PC-9 (cell line): Measurements from ENCODE around the gene PRDM10. TPM values are rescaled to one million over a fixed set of nuclear protein-coding genes. Genes with fewer than 3 reads are reported as not detected.

Source experiments
- BruUV-seq: library from RNA; stranded (reverse); fragments of 400-500 nt; replicated peaks from 2 replicates; lab custom pipeline; 2021; lab: Mats Ljungman, UMichigan
- CTCF ChIA-PET: fragments of 300-600 bp; sonication (Branson Sonifier 250); formaldehyde crosslinking; loops from one replicate; lab custom pipeline; 2022; ENCODE audit warnings: antibody characterized with exemption; lab: Charles Lee
- POLR2A ChIA-PET: fragments of 300-600 bp; sonication (Branson Sonifier 250); formaldehyde crosslinking; loops from one replicate; lab custom pipeline; 2022; ENCODE audit warnings: antibody characterized with exemption; ENCODE audit not compliant: unreplicated experiment; lab: Charles Lee
- DNase-seq, 2 experiments: peaks; one replicate each; pipeline versions ENCODE4 v3.0.0 to v3.0.0-alpha.2; 2015 to 2022; ENCODE audit warnings: mixed read lengths in 1 of 2
- H2AFZ ChIP-seq: fragments of 200-600 bp; sonication (generic); 2 replicates; pipeline ENCODE4 v1.8.1; 2017; ENCODE audit warnings: antibody characterized with exemption
- H3F3A ChIP-seq: fragments of 200-600 bp; sonication (generic); 2 replicates; pipeline ENCODE4 v1.8.1; 2017; ENCODE audit warnings: antibody characterized with exemption, mild to moderate bottlenecking, low read depth; ENCODE audit not compliant: insufficient read depth
- H3K27ac ChIP-seq: fragments of 200-600 bp; sonication (generic); 2 replicates; pipeline ENCODE4 v1.6.1; 2016; ENCODE audit warnings: mixed run types
- H3K27me3 ChIP-seq: fragments of 200-600 bp; sonication (generic); 2 replicates; pipeline ENCODE4 v1.6.1; 2016; ENCODE audit warnings: low read depth, mixed run types; ENCODE audit not compliant: insufficient read depth
- H3K36me3 ChIP-seq: fragments of 200-600 bp; sonication (generic); 2 replicates; pipeline ENCODE4 v1.6.1; 2016; ENCODE audit warnings: low read depth, mixed run types
- H3K4me1 ChIP-seq: fragments of 200-600 bp; sonication (generic); replicated peaks from 2 replicates; pipeline ENCODE4 v1.6.1; 2016; ENCODE audit warnings: mixed run types; ENCODE audit not compliant: insufficient read depth
- H3K4me2 ChIP-seq: fragments of 200-600 bp; sonication (generic); 2 replicates; pipeline ENCODE4 v1.6.1; 2017; ENCODE audit warnings: mixed run types
- H3K4me3 ChIP-seq: fragments of 200-600 bp; sonication (generic); 2 replicates; pipeline ENCODE4 v1.6.1; 2016; ENCODE audit warnings: mixed run types
- H3K79me2 ChIP-seq: fragments of 200-600 bp; sonication (generic); 2 replicates; pipeline ENCODE4 v1.6.1; 2017; ENCODE audit warnings: low read depth, mixed run types
- H3K9me2 ChIP-seq: fragments of 200-600 bp; sonication (generic); 2 replicates; pipeline ENCODE4 v1.8.1; 2017; ENCODE audit warnings: mild to moderate bottlenecking; ENCODE audit not compliant: insufficient read depth
- H3K9me3 ChIP-seq: fragments of 200-600 bp; sonication (generic); 2 replicates; pipeline ENCODE4 v1.8.1; 2016; ENCODE audit warnings: low read depth; ENCODE audit not compliant: insufficient read depth
- H4K20me1 ChIP-seq: fragments of 200-600 bp; sonication (generic); 2 replicates; pipeline ENCODE4 v1.8.1; 2017; ENCODE audit not compliant: insufficient read depth
- EZH2 ChIP-seq: fragments of 200-600 bp; sonication (generic); IDR thresholded peaks from 2 replicates; pipeline ENCODE4 v1.8.0; 2017; ENCODE audit warnings: antibody characterized with exemption, low read depth
- intact Hi-C: fragments of 100-400 bp; cut with micrococcal nuclease; formaldehyde crosslinking; loops from one replicate; pipeline ENCODE4 v1.10.0; 2022; ENCODE audit not compliant: unreplicated experiment
- total RNA-seq: library from RNA; stranded (reverse); gene quantifications from 2 replicates; pipeline ENCODE4 v1.2.3, GENCODE V29; 2021
- TF ChIP-seq, protein P1 (sequence below): fragments of 200-600 bp; sonication (generic); conservative IDR thresholded peaks from 2 replicates; pipeline ENCODE4 v1.6.1; 2017; ENCODE audit warnings: mixed run types, antibody characterized with exemption, mild to moderate bottlenecking, moderate library complexity

The PRDM10 gene
- total RNA-seq, 1 experiment from 2014 or later, result 14.6 TPM

DNA sequence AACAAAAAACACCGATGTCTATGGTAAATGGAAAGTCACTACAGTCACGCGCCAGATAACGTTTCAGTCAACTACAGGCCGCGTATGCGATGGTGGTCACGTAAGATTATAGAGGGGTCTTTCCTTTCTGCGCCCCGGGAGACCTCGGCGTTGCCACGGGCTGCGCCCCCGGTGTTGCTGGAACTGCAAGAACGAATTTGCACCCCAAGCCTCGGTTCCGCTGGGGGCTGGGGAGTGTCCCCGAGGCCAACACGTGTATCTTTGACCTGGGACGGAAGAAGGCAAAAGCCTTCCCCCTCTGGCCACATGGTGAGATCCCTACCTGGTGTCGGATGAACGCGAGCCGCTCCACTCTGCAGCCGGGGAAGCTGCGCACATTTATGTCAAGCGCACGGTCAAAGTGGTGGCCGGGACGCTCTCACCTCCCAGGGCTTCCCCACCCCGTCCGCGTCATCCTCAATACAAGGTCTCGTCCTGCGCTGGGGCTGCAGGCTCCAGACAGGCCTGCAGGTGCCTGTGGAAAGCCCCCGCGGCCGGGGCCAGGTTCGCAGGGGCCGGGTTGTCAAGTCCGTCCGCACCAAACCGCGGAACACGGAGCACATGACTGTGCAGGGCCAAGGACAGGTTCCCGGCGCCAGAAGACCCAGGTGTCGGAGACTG is 37.8 kb upstream of the PRDM10 start:
- no peaks in the 10 kb centered on the region for H3K79me2 ChIP-seq
- CTCF ChIA-PET, result no interaction called here
- BruUV-seq, result no TSS peak
- intact Hi-C loops, result no loop called here
- H3K4me1 ChIP-seq, result peaks cover 6% of the 10 kb centered on the region; the same call in 1 of the 2 replicates
- TF ChIP-seq, protein P1, sequence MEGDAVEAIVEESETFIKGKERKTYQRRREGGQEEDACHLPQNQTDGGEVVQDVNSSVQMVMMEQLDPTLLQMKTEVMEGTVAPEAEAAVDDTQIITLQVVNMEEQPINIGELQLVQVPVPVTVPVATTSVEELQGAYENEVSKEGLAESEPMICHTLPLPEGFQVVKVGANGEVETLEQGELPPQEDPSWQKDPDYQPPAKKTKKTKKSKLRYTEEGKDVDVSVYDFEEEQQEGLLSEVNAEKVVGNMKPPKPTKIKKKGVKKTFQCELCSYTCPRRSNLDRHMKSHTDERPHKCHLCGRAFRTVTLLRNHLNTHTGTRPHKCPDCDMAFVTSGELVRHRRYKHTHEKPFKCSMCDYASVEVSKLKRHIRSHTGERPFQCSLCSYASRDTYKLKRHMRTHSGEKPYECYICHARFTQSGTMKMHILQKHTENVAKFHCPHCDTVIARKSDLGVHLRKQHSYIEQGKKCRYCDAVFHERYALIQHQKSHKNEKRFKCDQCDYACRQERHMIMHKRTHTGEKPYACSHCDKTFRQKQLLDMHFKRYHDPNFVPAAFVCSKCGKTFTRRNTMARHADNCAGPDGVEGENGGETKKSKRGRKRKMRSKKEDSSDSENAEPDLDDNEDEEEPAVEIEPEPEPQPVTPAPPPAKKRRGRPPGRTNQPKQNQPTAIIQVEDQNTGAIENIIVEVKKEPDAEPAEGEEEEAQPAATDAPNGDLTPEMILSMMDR, result no peak
- no peak for TF ChIP-seq EZH2
- no peak for DNase-seq
- no peak overlapping the region for H3K27ac ChIP-seq
- no peaks in the 10 kb centered on the region for H4K20me1 ChIP-seq
- POLR2A ChIA-PET, result no interaction called here
- no peaks in the 10 kb centered on the region for H3F3A ChIP-seq
- no peak overlapping the region for H3K4me2 ChIP-seq
- no peak overlapping the region for H3K4me3 ChIP-seq
- H3K27me3 ChIP-seq, result no peaks in the 10 kb centered on the region
- no peaks in the 10 kb centered on the region for H3K36me3 ChIP-seq
- no peak overlapping the region for H2AFZ ChIP-seq
- H3K9me2 ChIP-seq, result no peaks in the 10 kb centered on the region
- H3K9me3 ChIP-seq, result no peaks in the 10 kb centered on the region

DNA sequence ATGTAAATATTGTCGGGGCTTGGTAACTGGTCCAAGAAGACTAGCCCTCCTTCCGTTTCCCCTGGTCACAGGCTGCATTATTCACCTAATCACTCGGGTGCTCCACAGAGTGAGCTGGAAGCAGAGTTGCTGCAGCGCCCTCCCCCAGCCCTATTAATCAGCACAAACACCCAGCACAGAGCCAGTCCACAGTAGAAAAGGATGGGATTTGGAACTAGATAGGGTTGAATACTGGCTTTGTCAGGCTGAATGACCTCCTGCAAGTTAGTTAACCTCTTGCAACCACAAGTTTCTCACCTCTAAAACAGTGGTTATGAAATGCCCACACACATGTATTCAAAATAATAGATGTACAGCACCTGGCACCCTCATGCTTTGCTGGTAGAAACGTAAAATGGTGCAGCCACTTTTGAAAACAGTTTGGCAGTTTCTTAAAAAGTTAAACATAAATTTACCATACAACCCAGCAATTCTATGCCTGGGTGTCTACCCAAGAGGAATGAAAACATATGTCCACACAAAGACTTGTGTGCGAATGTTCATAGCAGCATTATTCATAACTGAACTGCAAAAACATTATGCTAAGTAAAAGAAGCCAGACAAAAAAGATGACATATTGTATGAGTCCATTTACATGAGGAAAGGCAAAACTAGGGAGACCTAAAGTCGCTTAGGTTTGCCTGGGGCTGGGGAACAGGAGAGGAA is 35.4 kb upstream of the PRDM10 start:
- H3K36me3 ChIP-seq, result no peaks in the 10 kb centered on the region
- H3K4me2 ChIP-seq, result no peak overlapping the region
- H3K27me3 ChIP-seq, result no peaks in the 10 kb centered on the region
- H3K27ac ChIP-seq, result no peak overlapping the region
- H3K9me3 ChIP-seq, result no peaks in the 10 kb centered on the region
- intact Hi-C loops, result no loop called here
- ChIA-PET POLR2A (no interaction called here), CTCF (no interaction called here)
- DNase-seq, result no peak
- no TSS peak for BruUV-seq
- H4K20me1 ChIP-seq, result no peaks in the 10 kb centered on the region
- no peaks in the 10 kb centered on the region for H3K9me2 ChIP-seq
- no peaks in the 10 kb centered on the region for H3K79me2 ChIP-seq
- no peak overlapping the region for H3K4me3 ChIP-seq
- H2AFZ ChIP-seq, result no peak overlapping the region
- TF ChIP-seq, protein P1, result no peak
- TF ChIP-seq EZH2, result no peak
- H3F3A ChIP-seq, result no peaks in the 10 kb centered on the region
- H3K4me1 ChIP-seq, result peaks cover under 1% of the 10 kb centered on the region; the same call in 1 of the 2 replicates

GRCh38 chr11:130037058-130037457 is 34.4 kb upstream of the PRDM10 start:
- no TSS peak for BruUV-seq
- no peak overlapping the region for H2AFZ ChIP-seq
- H3F3A ChIP-seq, result no peaks in the 10 kb centered on the region
- H3K27me3 ChIP-seq, result no peaks in the 10 kb centered on the region
- H3K9me3 ChIP-seq, result no peaks in the 10 kb centered on the region
- no peak for DNase-seq
- CTCF ChIA-PET, result no interaction called here
- H3K4me1 ChIP-seq, result peaks cover 2% of the 10 kb centered on the region; the same call in 1 of the 2 replicates
- intact Hi-C loops, result no loop called here
- no peaks in the 10 kb centered on the region for H3K36me3 ChIP-seq
- TF ChIP-seq EZH2, result no peak
- TF ChIP-seq, protein P1, result no peak
- POLR2A ChIA-PET, result no interaction called here
- H4K20me1 ChIP-seq, result no peaks in the 10 kb centered on the region
- H3K79me2 ChIP-seq, result no peaks in the 10 kb centered on the region
- no peak overlapping the region for H3K4me3 ChIP-seq
- no peaks in the 10 kb centered on the region for H3K9me2 ChIP-seq
- H3K27ac ChIP-seq, result no peak overlapping the region
- H3K4me2 ChIP-seq, result no peak overlapping the region
